IMR-90 (cell line): Measurements from ENCODE around the gene KIF13A. TPM values are rescaled to one million over a fixed set of nuclear protein-coding genes. Genes with fewer than 3 reads are reported as not detected.

Source experiments
- ATAC-seq: fragments of 200-7000 bp; cut with Tn5 transposase; 2 replicates; pipeline ENCODE4 v1.9.1; 2020; ENCODE audit warnings: low read depth, mild to moderate bottlenecking, moderate library complexity
- BruUV-seq: library from RNA; stranded (reverse); fragments of 400-500 nt; replicated peaks from 2 replicates; lab custom pipeline; 2021; lab: Mats Ljungman, UMichigan
- CTCF ChIA-PET: fragments of 300-600 bp; formaldehyde crosslinking; extraction: SDS; loops from one replicate; lab custom pipeline; 2021; ENCODE audit warnings: antibody characterized with exemption; lab: Yijun Ruan, JAX
- POLR2A ChIA-PET: fragments of 300-600 bp; sonication (Branson Sonifier 250); formaldehyde crosslinking; loops from one replicate; lab custom pipeline; 2022; ENCODE audit warnings: antibody characterized with exemption; ENCODE audit not compliant: unreplicated experiment; lab: Charles Lee
- DNase-seq: peaks from one replicate; pipeline ENCODE4 v3.0.0; 2013
- H2AFZ ChIP-seq: replicated peaks from 2 replicates; pipeline ENCODE3; 2013; ENCODE audit warnings: low read length, mild to moderate bottlenecking; ENCODE audit not compliant: poor library complexity
- H2AK5ac ChIP-seq: 2 replicates; pipeline ENCODE4 v1.6.1; 2013; ENCODE audit warnings: low read depth, low read length, inconsistent platforms
- H2AK9ac ChIP-seq: replicated peaks from 2 replicates; pipeline ENCODE3; 2013; ENCODE audit warnings: mild to moderate bottlenecking, low read depth, low read length, moderate library complexity; ENCODE audit not compliant: poor library complexity
- H2BK120ac ChIP-seq: 2 replicates; pipeline ENCODE4 v1.6.1; 2013; ENCODE audit warnings: low read depth, low read length, inconsistent platforms
- H2BK15ac ChIP-seq: 3 replicates; pipeline ENCODE4 v1.6.1; 2013; ENCODE audit warnings: low read depth, low read length, inconsistent platforms
- H2BK20ac ChIP-seq: 2 replicates; pipeline ENCODE4 v1.6.1; 2013; ENCODE audit warnings: low read depth, mild to moderate bottlenecking, inconsistent platforms, low read length, moderate library complexity
- H2BK5ac ChIP-seq: 2 replicates; pipeline ENCODE4 v1.6.1; 2013; ENCODE audit warnings: mild to moderate bottlenecking, low read depth, low read length, inconsistent platforms; ENCODE audit not compliant: poor library complexity, severe bottlenecking
- H3K14ac ChIP-seq: replicated peaks from 2 replicates; pipeline ENCODE4 v1.6.1; 2013; ENCODE audit warnings: low read depth, low read length, inconsistent platforms
- H3K18ac ChIP-seq: 2 replicates; pipeline ENCODE4 v1.6.1; 2013; ENCODE audit warnings: low read depth, low read length, control low read depth
- H3K23ac ChIP-seq: 2 replicates; pipeline ENCODE4 v1.6.1; 2013; ENCODE audit warnings: low read depth, low read length, inconsistent platforms
- H3K27ac ChIP-seq: 2 replicates; pipeline ENCODE4 v1.5.1; 2013; ENCODE audit warnings: mild to moderate bottlenecking, control low read depth, low read length; ENCODE audit not compliant: insufficient read depth
- H3K27me3 ChIP-seq: 2 replicates; pipeline ENCODE4 v1.6.1; 2013; ENCODE audit warnings: low read length; ENCODE audit not compliant: control insufficient read depth, insufficient read depth
- H3K36me3 ChIP-seq: 2 replicates; pipeline ENCODE4 v1.6.1; 2013; ENCODE audit warnings: low read length, mixed read lengths; ENCODE audit not compliant: control insufficient read depth, insufficient read depth
- H3K4ac ChIP-seq: 2 replicates; pipeline ENCODE4 v1.6.1; 2013; ENCODE audit warnings: low read depth, low read length, inconsistent platforms
- H3K4me1 ChIP-seq: 2 replicates; pipeline ENCODE4 v1.6.1; 2013; ENCODE audit warnings: low read length, mixed read lengths; ENCODE audit not compliant: control insufficient read depth, insufficient read depth
- H3K4me2 ChIP-seq: 2 replicates; pipeline ENCODE4 v1.6.1; 2013; ENCODE audit warnings: low read depth, mild to moderate bottlenecking, control low read depth, low read length, moderate library complexity
- H3K4me3 ChIP-seq: 2 replicates; pipeline ENCODE4 v1.5.1; 2013; ENCODE audit warnings: low read depth, mild to moderate bottlenecking, control low read depth, low read length, moderate library complexity; ENCODE audit not compliant: insufficient read depth
- H3K56ac ChIP-seq: 2 replicates; pipeline ENCODE4 v1.6.1; 2013; ENCODE audit warnings: low read length, inconsistent platforms; ENCODE audit not compliant: insufficient read depth; ENCODE audit errors: extremely low read depth
- H3K79me1 ChIP-seq, 2 experiments: 2 replicates each; pipeline ENCODE4 v1.6.1; 2013; ENCODE audit warnings: low read length in 2 of 2, inconsistent platforms in 1 of 2, low read depth in 1 of 2
- H3K9ac ChIP-seq: 2 replicates; pipeline ENCODE4 v1.6.1; 2013; ENCODE audit warnings: low read depth, low read length, control low read depth
- H3K9me1 ChIP-seq: 2 replicates; pipeline ENCODE4 v1.6.1; 2013; ENCODE audit warnings: low read length, inconsistent platforms; ENCODE audit not compliant: insufficient read depth
- H3K9me3 ChIP-seq: 2 replicates; pipeline ENCODE4 v1.6.1; 2013; ENCODE audit warnings: low read length; ENCODE audit not compliant: control insufficient read depth, insufficient read depth
- H4K20me1 ChIP-seq: 2 replicates; pipeline ENCODE4 v1.6.1; 2013; ENCODE audit warnings: low read length, inconsistent platforms; ENCODE audit not compliant: insufficient read depth
- H4K5ac ChIP-seq: 2 replicates; pipeline ENCODE4 v1.6.1; 2013; ENCODE audit warnings: mild to moderate bottlenecking, low read depth, low read length, control low read depth
- H4K8ac ChIP-seq, 2 experiments: 2 replicates each; pipeline ENCODE4 v1.6.1; 2013; ENCODE audit warnings: low read depth in 2 of 2, low read length in 2 of 2, control low read depth in 1 of 2, inconsistent platforms in 1 of 2
- H4K91ac ChIP-seq: 2 replicates; pipeline ENCODE4 v1.6.1; 2013; ENCODE audit warnings: low read depth, low read length, inconsistent platforms; ENCODE audit not compliant: insufficient read depth
- BHLHE40 ChIP-seq: fragments of 150-350 bp; IDR thresholded peaks from 2 replicates; pipeline ENCODE4 v1.6.1; 2016; ENCODE audit warnings: mild to moderate bottlenecking, low read depth, low read length
- CEBPB ChIP-seq: IDR thresholded peaks from 2 replicates; pipeline ENCODE4 v1.6.1; 2012; ENCODE audit warnings: low read depth, low read length, improper control_type of control experiment
- CHD1 ChIP-seq: IDR thresholded peaks from 2 replicates; pipeline ENCODE4 v1.6.1; 2012; ENCODE audit warnings: low read depth, low read length, improper control_type of control experiment
- FOS ChIP-seq: fragments of 150-350 bp; IDR thresholded peaks from 2 replicates; pipeline ENCODE4 v1.6.1; 2016; ENCODE audit warnings: low read depth, low read length
- MAFK ChIP-seq: IDR thresholded peaks from 2 replicates; pipeline ENCODE4 v1.6.1; 2012; ENCODE audit warnings: low read depth, low read length, improper control_type of control experiment
- MAZ ChIP-seq: IDR thresholded peaks from 2 replicates; pipeline ENCODE4 v1.6.1; 2012; ENCODE audit warnings: low read depth, mild to moderate bottlenecking, low read length, improper control_type of control experiment, moderate library complexity, borderline replicate concordance
- MXI1 ChIP-seq: IDR thresholded peaks from 2 replicates; pipeline ENCODE4 v1.6.1; 2012; ENCODE audit warnings: low read depth, mild to moderate bottlenecking, low read length, moderate library complexity, borderline replicate concordance
- NFE2L2 ChIP-seq: fragments of 150-350 bp; IDR thresholded peaks from 2 replicates; pipeline ENCODE4 v1.6.1; 2016; ENCODE audit warnings: low read depth, mild to moderate bottlenecking, low read length
- POLR2A ChIP-seq: IDR thresholded peaks from 2 replicates; pipeline ENCODE4 v1.6.1; 2012; ENCODE audit warnings: mild to moderate bottlenecking, low read depth, low read length
- RAD21 ChIP-seq: IDR thresholded peaks from 2 replicates; pipeline ENCODE4 v1.6.1; 2012; ENCODE audit warnings: low read length, improper control_type of control experiment
- RCOR1 ChIP-seq: IDR thresholded peaks from 2 replicates; pipeline ENCODE4 v1.6.1; 2012; ENCODE audit warnings: mild to moderate bottlenecking, low read length, improper control_type of control experiment; ENCODE audit not compliant: insufficient replicate concordance
- RFX5 ChIP-seq: IDR thresholded peaks from 2 replicates; pipeline ENCODE4 v1.8.0; 2012; ENCODE audit warnings: low read depth, mild to moderate bottlenecking, low read length, moderate library complexity
- SMC3 ChIP-seq: fragments of 150-350 bp; IDR thresholded peaks from 2 replicates; pipeline ENCODE4 v1.6.1; 2016; ENCODE audit warnings: low read depth, mild to moderate bottlenecking, antibody characterized with exemption, low read length, moderate library complexity
- WGBS, 2 experiments: methylation state at CpG; one replicate each; pipeline versions ENCODE4 v1.1.5 to v1.1.7; 2013; ENCODE audit warnings: missing lambda C conversion rate in 2 of 2; ENCODE audit not compliant: insufficient read length in 1 of 2; ENCODE audit errors: extremely low coverage in 2 of 2; 5-methylcytosine and 5-hydroxymethylcytosine counted together
- dilution Hi-C: fragments of 300-500 bp; cut with HindIII; formaldehyde crosslinking; loops from one replicate; pipeline ENCODE4 v1.14.3; 2018; ENCODE audit warnings: low sequenced_read_pairs; ENCODE audit not compliant: unreplicated experiment
- in situ Hi-C: fragments of 300-500 bp; cut with MboI; formaldehyde crosslinking; loops from 3 replicates; pipeline ENCODE4 v1.14.3; 2019; ENCODE audit warnings: low sequenced_read_pairs, inconsistent platforms, mixed read lengths
- intact Hi-C: fragments of 100-400 bp; cut with micrococcal nuclease; formaldehyde crosslinking; loops from 2 replicates; pipeline ENCODE4 v1.10.0; 2022
- polyA plus RNA-seq, 3 experiments: library from polyadenylated mRNA; depleted of rRNA; stranded (reverse); fragments of >200 nt; gene quantifications; 2 replicates each; pipeline ENCODE4 v1.2.3, GENCODE V29; 2012; ENCODE audit warnings: low replicate concordance in 1 of 3
- total RNA-seq: library from RNA; depleted of rRNA; stranded (reverse); fragments of >200 nt; gene quantifications from 2 replicates; pipeline ENCODE4 v1.2.3, GENCODE V29; 2012
- TF ChIP-seq, protein P1 (sequence below): fragments of 150-350 bp; IDR thresholded peaks from 2 replicates; pipeline ENCODE4 v1.6.1; 2017; ENCODE audit warnings: mild to moderate bottlenecking, antibody characterized with exemption, low read length, low read depth
- TF ChIP-seq, protein P2 (sequence below): fragments of 150-350 bp; IDR thresholded peaks from 2 replicates; pipeline ENCODE4 v1.6.1; 2016; ENCODE audit warnings: low read depth, mild to moderate bottlenecking, low read length, moderate library complexity, borderline replicate concordance
- TF ChIP-seq, protein P3 (sequence below): conservative IDR thresholded peaks from 2 replicates; pipeline ENCODE4 v1.5.1; 2012; ENCODE audit warnings: mild to moderate bottlenecking, low read depth, low read length, improper control_type of control experiment

Gene KIF13A
- total and polyA plus RNA-seq, 2 of the 4 experiments (the other 2 are of a cell fraction), result 23.3 to 51.8 TPM

DNA sequence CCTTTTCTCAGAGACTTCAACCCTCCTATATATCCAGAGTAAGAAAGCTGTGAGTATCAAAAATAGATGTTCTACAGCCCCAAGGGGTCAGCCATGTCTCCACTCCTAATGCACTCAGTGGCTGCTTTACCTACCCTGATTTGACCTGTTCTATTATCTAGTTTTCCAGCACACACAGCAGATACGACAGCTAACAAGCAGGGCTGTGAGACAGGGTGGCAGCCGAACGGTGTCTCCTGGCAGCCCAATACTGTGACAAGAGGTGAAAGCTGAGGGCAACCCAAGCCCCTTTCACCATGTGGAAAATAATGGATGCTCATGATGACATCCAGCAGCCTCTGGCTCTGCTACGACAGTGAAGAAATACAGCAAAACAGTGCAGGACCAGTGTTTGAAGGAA lies 67.9 kb downstream of the KIF13A start:
- WGBS, 2 experiments, result 60% methylated on average over 1 of the region's 4 CpGs; no CpG with 5 or more reads in 1 of the 2 experiments
- no peak overlapping the region for H3K23ac ChIP-seq
- peaks cover 17% of the 10 kb centered on the region for H3K4me1 ChIP-seq
- peak overlapping the region in 1 of 2 experiments; percentile 71; a peak in 1 of 4 replicates for H4K8ac ChIP-seq
- no peak overlapping the region for H2BK120ac ChIP-seq
- no peak overlapping the region for H3K4me3 ChIP-seq
- peak overlapping the region; percentile 54 for H3K4ac ChIP-seq
- peaks cover 7% of the 10 kb centered on the region; the same call in 1 of the 2 replicates for H4K20me1 ChIP-seq
- no peak overlapping the region for H2AK9ac ChIP-seq
- DNase-seq (no peak), ATAC-seq (peak; percentile 11; the same call in 1 of the 2 replicates)
- 0 out of 3 replicates have a peak overlapping the region, but pooled peaks have one; percentile 71 for H2BK15ac ChIP-seq
- ChIA-PET POLR2A (no interaction called here), CTCF (interaction anchor here (0.6 kb wide), 1 partner anchor 13 kb away, joined by 3 read pairs; no protein-coding TSS in a partner anchor)
- H3K4me2 ChIP-seq, result no peak overlapping the region
- intact Hi-C loops (no loop called here), dilution Hi-C loops (no loop called here), in situ Hi-C loops (no loop called here)
- peak overlapping the region; percentile 83 for H2AK5ac ChIP-seq
- H3K9me1 ChIP-seq, result peaks cover 12% of the 10 kb centered on the region
- H3K56ac ChIP-seq, result no peak overlapping the region
- no peak overlapping the region for H3K9ac ChIP-seq
- no peak overlapping the region for H4K91ac ChIP-seq
- no peak overlapping the region for H3K27ac ChIP-seq
- TF ChIP-seq MAZ, result no peak
- no peak for TF ChIP-seq CEBPB
- no peak for TF ChIP-seq FOS
- TF ChIP-seq, protein P1, sequence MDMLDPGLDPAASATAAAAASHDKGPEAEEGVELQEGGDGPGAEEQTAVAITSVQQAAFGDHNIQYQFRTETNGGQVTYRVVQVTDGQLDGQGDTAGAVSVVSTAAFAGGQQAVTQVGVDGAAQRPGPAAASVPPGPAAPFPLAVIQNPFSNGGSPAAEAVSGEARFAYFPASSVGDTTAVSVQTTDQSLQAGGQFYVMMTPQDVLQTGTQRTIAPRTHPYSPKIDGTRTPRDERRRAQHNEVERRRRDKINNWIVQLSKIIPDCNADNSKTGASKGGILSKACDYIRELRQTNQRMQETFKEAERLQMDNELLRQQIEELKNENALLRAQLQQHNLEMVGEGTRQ, result no peak
- no peak for TF ChIP-seq RFX5
- TF ChIP-seq NFE2L2, result no peak
- TF ChIP-seq POLR2A, result no peak
- no peak for TF ChIP-seq BHLHE40
- no peak for TF ChIP-seq MAFK
- TF ChIP-seq RCOR1, result no peak
- TF ChIP-seq, protein P2, sequence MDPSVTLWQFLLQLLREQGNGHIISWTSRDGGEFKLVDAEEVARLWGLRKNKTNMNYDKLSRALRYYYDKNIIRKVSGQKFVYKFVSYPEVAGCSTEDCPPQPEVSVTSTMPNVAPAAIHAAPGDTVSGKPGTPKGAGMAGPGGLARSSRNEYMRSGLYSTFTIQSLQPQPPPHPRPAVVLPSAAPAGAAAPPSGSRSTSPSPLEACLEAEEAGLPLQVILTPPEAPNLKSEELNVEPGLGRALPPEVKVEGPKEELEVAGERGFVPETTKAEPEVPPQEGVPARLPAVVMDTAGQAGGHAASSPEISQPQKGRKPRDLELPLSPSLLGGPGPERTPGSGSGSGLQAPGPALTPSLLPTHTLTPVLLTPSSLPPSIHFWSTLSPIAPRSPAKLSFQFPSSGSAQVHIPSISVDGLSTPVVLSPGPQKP, result no peak
- TF ChIP-seq, protein P3, sequence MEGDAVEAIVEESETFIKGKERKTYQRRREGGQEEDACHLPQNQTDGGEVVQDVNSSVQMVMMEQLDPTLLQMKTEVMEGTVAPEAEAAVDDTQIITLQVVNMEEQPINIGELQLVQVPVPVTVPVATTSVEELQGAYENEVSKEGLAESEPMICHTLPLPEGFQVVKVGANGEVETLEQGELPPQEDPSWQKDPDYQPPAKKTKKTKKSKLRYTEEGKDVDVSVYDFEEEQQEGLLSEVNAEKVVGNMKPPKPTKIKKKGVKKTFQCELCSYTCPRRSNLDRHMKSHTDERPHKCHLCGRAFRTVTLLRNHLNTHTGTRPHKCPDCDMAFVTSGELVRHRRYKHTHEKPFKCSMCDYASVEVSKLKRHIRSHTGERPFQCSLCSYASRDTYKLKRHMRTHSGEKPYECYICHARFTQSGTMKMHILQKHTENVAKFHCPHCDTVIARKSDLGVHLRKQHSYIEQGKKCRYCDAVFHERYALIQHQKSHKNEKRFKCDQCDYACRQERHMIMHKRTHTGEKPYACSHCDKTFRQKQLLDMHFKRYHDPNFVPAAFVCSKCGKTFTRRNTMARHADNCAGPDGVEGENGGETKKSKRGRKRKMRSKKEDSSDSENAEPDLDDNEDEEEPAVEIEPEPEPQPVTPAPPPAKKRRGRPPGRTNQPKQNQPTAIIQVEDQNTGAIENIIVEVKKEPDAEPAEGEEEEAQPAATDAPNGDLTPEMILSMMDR, result no peak
- no peak for TF ChIP-seq CHD1
- no peak for TF ChIP-seq RAD21
- TF ChIP-seq MXI1, result no peak
- TF ChIP-seq SMC3, result no peak
- H2AFZ ChIP-seq, result no peak overlapping the region
- H3K18ac ChIP-seq, result no peak overlapping the region
- H4K5ac ChIP-seq, result no peak overlapping the region
- H2BK20ac ChIP-seq, result no peak overlapping the region
- peak overlapping the region; percentile 44 for H3K14ac ChIP-seq
- H3K27me3 ChIP-seq, result no peaks in the 10 kb centered on the region
- H3K9me3 ChIP-seq, result no peaks in the 10 kb centered on the region
- no TSS peak for BruUV-seq
- H2BK5ac ChIP-seq, result no peak overlapping the region
- peaks cover 1% of the 10 kb centered on the region; the same call in 1 of the 2 replicates for H3K36me3 ChIP-seq
- peaks cover 40 to 82% of the 10 kb centered on the region in 2 experiments for H3K79me1 ChIP-seq
